Nephron (organoid): ENCODE results near the gene DZIP3.
A peak's percentile ranks its signal among the peaks of the same experiment; 100 is the strongest.

Experiments
- H3K27ac Mint-ChIP-seq, 3 experiments: 2 replicates each; pipeline ENCODE4 v1.8.0; 2020; ENCODE audit warnings: mixed read lengths in 3 of 3, mild to moderate bottlenecking in 2 of 3, moderate library complexity in 1 of 3
- H3K27me3 Mint-ChIP-seq: 2 replicates; pipeline ENCODE4 v1.8.0; 2021; ENCODE audit warnings: low read depth, mild to moderate bottlenecking, moderate library complexity, mixed read lengths
- H3K36me3 Mint-ChIP-seq: 2 replicates; pipeline ENCODE4 v1.8.0; 2020; ENCODE audit warnings: low read depth, mixed read lengths
- H3K4me1 Mint-ChIP-seq: 2 replicates; pipeline ENCODE4 v1.8.0; 2020; ENCODE audit warnings: mixed read lengths
- H3K4me3 Mint-ChIP-seq, 3 experiments: 2 replicates each; pipeline ENCODE4 v1.8.0; 2020; ENCODE audit warnings: mild to moderate bottlenecking in 3 of 3, mixed read lengths in 3 of 3, moderate library complexity in 2 of 3
- H3K9me3 Mint-ChIP-seq: 2 replicates; pipeline ENCODE4 v1.8.0; 2020; ENCODE audit warnings: mixed read lengths
- TF ChIP-seq, protein P1 (sequence below), 3 experiments: fragments of 200-600 bp; sonication (generic); IDR thresholded peaks; one replicate each; pipeline ENCODE4 v1.5.0; 2021; ENCODE audit warnings: antibody characterized with exemption in 3 of 3; ENCODE audit not compliant: unreplicated experiment in 3 of 3

The DZIP3 gene, protein sequence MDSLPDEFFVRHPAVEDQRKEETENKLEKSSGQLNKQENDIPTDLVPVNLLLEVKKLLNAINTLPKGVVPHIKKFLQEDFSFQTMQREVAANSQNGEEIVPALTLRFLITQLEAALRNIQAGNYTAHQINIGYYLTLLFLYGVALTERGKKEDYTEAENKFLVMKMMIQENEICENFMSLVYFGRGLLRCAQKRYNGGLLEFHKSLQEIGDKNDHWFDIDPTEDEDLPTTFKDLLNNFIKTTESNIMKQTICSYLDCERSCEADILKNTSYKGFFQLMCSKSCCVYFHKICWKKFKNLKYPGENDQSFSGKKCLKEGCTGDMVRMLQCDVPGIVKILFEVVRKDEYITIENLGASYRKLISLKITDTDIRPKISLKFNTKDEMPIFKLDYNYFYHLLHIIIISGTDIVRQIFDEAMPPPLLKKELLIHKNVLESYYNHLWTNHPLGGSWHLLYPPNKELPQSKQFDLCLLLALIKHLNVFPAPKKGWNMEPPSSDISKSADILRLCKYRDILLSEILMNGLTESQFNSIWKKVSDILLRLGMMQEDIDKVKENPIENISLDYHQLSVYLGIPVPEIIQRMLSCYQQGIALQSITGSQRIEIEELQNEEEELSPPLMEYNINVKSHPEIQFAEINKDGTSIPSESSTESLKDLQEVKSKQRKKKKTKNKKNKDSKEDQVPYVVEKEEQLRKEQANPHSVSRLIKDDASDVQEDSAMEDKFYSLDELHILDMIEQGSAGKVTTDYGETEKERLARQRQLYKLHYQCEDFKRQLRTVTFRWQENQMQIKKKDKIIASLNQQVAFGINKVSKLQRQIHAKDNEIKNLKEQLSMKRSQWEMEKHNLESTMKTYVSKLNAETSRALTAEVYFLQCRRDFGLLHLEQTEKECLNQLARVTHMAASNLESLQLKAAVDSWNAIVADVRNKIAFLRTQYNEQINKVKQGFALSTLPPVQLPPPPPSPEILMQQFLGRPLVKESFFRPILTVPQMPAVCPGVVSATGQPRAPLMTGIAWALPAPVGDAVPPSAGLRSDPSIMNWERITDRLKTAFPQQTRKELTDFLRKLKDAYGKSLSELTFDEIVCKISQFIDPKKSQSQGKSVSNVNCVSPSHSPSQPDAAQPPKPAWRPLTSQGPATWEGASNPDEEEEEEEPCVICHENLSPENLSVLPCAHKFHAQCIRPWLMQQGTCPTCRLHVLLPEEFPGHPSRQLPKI

DNA sequence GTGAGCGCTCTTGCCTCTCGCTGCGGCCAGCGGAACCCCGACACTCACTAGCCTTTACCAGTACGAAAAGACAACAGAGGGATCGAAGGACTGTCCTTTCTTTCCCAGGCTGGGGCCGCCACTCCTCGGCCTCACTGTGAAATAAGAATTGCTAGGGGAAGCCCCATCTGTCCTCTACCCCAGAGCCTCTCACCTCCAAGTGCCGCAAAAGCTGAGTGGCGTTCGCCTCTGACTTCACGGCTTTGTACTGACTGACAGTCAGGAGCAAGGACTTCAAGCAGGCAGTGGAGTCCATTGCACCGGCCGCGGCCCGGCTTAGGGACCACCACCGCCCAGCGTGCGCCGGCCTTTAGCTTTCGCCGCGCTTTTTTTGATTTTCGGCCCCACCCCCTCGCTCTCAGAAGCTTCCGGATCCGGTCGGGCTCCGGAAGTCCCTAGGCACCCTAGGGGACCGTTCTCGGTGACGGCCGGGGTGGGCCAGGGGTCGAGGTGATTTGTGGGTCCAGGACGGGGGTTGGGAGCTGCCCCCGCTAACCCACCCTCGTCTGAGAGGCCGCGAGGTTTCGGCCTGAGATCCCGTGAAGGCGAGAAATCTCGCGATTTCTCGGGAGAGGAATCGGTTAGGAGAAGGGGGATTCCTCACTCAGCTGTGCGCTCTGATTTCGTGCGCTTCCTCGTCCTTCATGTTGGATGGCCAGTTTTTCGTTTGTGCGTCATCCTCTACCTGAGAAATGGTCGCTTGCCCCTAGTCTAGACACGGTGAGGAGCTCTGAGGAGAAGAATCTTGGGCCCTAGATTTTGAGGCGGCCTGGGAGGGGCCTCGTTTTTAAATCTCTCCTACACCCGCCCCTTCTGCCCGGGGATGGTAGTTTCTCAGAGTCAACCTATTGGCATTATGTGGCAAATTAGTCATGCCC, at the start of gene DZIP3, which contains the start of gene CIP2A:
Gene DZIP3, plus strand, starts transcription at position 642 of the 917 bp plus-strand sequence. CDS start 15,685 bp downstream, outside the sequence.
Gene CIP2A, minus strand, starts transcription at position 358 of the 917 bp plus-strand sequence. Its CDS starts 63 bp downstream, at position 295.
- H3K36me3 Mint-ChIP-seq = peaks cover 7% of the 10 kb centered on the region
- peak within 1 kb of the TSS; percentile 97 to 99 (median 98) for H3K4me3 Mint-ChIP-seq
- H3K4me1 Mint-ChIP-seq = peaks cover 30% of the 10 kb centered on the region
- TF ChIP-seq, protein P1, sequence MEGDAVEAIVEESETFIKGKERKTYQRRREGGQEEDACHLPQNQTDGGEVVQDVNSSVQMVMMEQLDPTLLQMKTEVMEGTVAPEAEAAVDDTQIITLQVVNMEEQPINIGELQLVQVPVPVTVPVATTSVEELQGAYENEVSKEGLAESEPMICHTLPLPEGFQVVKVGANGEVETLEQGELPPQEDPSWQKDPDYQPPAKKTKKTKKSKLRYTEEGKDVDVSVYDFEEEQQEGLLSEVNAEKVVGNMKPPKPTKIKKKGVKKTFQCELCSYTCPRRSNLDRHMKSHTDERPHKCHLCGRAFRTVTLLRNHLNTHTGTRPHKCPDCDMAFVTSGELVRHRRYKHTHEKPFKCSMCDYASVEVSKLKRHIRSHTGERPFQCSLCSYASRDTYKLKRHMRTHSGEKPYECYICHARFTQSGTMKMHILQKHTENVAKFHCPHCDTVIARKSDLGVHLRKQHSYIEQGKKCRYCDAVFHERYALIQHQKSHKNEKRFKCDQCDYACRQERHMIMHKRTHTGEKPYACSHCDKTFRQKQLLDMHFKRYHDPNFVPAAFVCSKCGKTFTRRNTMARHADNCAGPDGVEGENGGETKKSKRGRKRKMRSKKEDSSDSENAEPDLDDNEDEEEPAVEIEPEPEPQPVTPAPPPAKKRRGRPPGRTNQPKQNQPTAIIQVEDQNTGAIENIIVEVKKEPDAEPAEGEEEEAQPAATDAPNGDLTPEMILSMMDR (IDR thresholded peaks at IDR 0.05; ENCODE audit: unreplicated experiment in 3 of 3) = no peak
- peak within 1 kb of the TSS; percentile 99 to 100 (median 100) for H3K27ac Mint-ChIP-seq
- H3K9me3 Mint-ChIP-seq = no peaks in the 10 kb centered on the region
- no peaks in the 10 kb centered on the region for H3K27me3 Mint-ChIP-seq

DNA sequence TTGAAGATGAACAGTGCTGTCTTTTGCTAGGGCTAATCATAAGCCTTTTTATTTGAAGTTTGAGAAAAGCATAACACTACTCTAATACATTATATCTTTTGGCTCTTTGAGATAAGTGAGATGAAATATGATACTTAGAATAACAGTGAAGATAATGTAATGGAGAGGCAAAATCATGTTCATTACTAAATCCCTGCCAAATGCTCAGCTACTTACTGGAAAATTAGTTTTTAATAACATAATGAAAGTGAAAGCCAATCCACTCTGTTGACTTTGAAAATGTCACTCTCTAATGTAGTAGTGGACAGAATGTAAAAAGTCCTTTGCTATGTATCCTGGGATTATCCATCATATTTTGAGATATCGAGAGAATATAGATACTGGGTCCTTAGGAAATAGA, 43.3 kb upstream of the DZIP3 start:
- peak overlapping the region in 2 of 3 experiments; percentile 18 to 33 for H3K4me3 Mint-ChIP-seq
- peaks cover 13% of the 10 kb centered on the region for H3K4me1 Mint-ChIP-seq
- H3K9me3 Mint-ChIP-seq = no peaks in the 10 kb centered on the region
- peak overlapping the region; percentile 59 to 72 (median 67) for H3K27ac Mint-ChIP-seq
- TF ChIP-seq, protein P1 (IDR thresholded peaks at IDR 0.05; ENCODE audit: unreplicated experiment in 3 of 3) = no peak
- H3K27me3 Mint-ChIP-seq = no peaks in the 10 kb centered on the region
- peaks cover 23% of the 10 kb centered on the region for H3K36me3 Mint-ChIP-seq

DNA sequence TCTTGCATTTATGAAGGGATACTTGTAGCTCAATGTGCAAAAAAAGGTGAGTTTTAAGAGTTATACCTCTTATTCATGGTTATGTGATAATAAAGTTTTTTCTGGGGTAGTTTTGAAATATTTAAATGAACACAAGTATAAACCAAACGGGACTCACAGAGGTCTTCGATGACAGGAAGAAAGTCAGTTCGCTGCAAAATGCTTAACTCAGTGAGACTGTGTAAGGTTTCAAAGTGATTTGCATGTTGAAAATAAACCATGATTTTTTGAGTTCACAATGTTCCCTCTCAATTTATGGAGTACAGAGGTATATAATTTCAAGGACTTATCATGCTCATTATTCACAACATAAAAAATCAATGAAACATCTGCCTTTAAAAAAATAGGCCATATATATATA, 42.8 kb upstream of the DZIP3 start:
- H3K4me1 Mint-ChIP-seq = peaks cover 13% of the 10 kb centered on the region
- peaks cover 23% of the 10 kb centered on the region for H3K36me3 Mint-ChIP-seq
- H3K27me3 Mint-ChIP-seq = no peaks in the 10 kb centered on the region
- H3K9me3 Mint-ChIP-seq = no peaks in the 10 kb centered on the region
- H3K4me3 Mint-ChIP-seq = peak overlapping the region in 2 of 3 experiments; percentile 18 to 33
- TF ChIP-seq, protein P1 (IDR thresholded peaks at IDR 0.05; ENCODE audit: unreplicated experiment in 3 of 3) = no peak
- H3K27ac Mint-ChIP-seq = peak overlapping the region; percentile 59 to 72 (median 67)

DNA sequence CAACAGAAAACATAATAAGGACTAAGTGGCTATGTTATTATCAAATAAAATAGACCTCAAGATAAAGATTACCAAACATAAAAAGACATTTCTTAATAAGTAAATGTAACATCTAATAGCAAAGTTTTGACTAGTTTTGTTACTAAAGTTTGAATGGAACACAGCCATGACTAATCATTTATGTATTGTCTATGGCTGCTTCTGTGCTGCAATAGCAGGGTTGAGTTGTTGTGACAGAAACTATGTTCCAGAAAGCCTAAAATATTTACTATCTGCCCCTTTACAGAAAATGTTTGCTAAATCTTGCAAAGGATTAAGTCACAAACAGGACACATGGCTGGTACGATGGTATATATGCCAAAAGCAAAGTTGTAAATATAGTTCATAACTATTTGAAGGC, 41.2 kb upstream of the DZIP3 start:
- no peaks in the 10 kb centered on the region for H3K27me3 Mint-ChIP-seq
- H3K9me3 Mint-ChIP-seq = no peaks in the 10 kb centered on the region
- H3K36me3 Mint-ChIP-seq = peaks cover 13% of the 10 kb centered on the region
- H3K4me3 Mint-ChIP-seq = no peak overlapping the region
- H3K27ac Mint-ChIP-seq = no peak overlapping the region
- peaks cover 19% of the 10 kb centered on the region for H3K4me1 Mint-ChIP-seq
- TF ChIP-seq, protein P1 (IDR thresholded peaks at IDR 0.05; ENCODE audit: unreplicated experiment in 3 of 3) = no peak

DNA sequence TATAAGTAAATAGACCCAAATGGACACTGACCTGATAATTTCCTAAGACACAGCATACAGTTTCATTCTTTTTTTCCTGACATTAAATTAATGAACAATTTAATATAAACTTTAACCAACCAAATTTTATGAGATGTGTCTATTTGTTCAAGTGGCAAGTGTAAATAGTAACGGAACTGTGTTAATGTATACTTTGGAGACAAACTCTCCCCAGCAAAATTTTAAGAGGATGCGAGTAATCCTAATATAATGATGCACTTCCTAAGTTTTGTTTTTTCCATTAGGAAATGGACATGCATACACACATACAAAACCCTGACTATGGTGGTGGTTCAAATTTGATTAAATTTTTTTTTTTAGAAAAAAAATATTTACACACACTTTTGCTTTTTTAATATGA, 40.6 kb upstream of the DZIP3 start:
- H3K9me3 Mint-ChIP-seq = no peaks in the 10 kb centered on the region
- peaks cover 8% of the 10 kb centered on the region for H3K36me3 Mint-ChIP-seq
- TF ChIP-seq, protein P1 (IDR thresholded peaks at IDR 0.05; ENCODE audit: unreplicated experiment in 3 of 3) = no peak
- no peak overlapping the region for H3K4me3 Mint-ChIP-seq
- peaks cover 19% of the 10 kb centered on the region for H3K4me1 Mint-ChIP-seq
- no peaks in the 10 kb centered on the region for H3K27me3 Mint-ChIP-seq
- H3K27ac Mint-ChIP-seq = no peak overlapping the region
